HG03045 (cell line): Measurements from ENCODE around the gene CELSR2.
"Not testable (repeated sequence)": the region's sequence is repeated elsewhere in the genome, so short reads cannot be mapped to it uniquely, and the experiment has no call there.

Experiments
- ATAC-seq: cut with Tn5 transposase; IDR thresholded peaks from one replicate; pipeline ENCODE4 v1.9.1; 2021; ENCODE audit warnings: mild to moderate bottlenecking, moderate library complexity; ENCODE audit not compliant: unreplicated experiment

Gene CELSR2, protein sequence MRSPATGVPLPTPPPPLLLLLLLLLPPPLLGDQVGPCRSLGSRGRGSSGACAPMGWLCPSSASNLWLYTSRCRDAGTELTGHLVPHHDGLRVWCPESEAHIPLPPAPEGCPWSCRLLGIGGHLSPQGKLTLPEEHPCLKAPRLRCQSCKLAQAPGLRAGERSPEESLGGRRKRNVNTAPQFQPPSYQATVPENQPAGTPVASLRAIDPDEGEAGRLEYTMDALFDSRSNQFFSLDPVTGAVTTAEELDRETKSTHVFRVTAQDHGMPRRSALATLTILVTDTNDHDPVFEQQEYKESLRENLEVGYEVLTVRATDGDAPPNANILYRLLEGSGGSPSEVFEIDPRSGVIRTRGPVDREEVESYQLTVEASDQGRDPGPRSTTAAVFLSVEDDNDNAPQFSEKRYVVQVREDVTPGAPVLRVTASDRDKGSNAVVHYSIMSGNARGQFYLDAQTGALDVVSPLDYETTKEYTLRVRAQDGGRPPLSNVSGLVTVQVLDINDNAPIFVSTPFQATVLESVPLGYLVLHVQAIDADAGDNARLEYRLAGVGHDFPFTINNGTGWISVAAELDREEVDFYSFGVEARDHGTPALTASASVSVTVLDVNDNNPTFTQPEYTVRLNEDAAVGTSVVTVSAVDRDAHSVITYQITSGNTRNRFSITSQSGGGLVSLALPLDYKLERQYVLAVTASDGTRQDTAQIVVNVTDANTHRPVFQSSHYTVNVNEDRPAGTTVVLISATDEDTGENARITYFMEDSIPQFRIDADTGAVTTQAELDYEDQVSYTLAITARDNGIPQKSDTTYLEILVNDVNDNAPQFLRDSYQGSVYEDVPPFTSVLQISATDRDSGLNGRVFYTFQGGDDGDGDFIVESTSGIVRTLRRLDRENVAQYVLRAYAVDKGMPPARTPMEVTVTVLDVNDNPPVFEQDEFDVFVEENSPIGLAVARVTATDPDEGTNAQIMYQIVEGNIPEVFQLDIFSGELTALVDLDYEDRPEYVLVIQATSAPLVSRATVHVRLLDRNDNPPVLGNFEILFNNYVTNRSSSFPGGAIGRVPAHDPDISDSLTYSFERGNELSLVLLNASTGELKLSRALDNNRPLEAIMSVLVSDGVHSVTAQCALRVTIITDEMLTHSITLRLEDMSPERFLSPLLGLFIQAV (N-terminal part only)

GRCh38 chr1:109248797-109249629 lies at the start of gene CELSR2:
TSS of gene CELSR2 (plus strand) at chr1:109249539. CDS start at chr1:109250080, 541 bp downstream.
- ATAC-seq = peak; percentile 71

- ATAC-seq = no peak
Observed at GRCh38 chr1:109199710-109200109, 49.6 kb upstream of the CELSR2 start.

DNA sequence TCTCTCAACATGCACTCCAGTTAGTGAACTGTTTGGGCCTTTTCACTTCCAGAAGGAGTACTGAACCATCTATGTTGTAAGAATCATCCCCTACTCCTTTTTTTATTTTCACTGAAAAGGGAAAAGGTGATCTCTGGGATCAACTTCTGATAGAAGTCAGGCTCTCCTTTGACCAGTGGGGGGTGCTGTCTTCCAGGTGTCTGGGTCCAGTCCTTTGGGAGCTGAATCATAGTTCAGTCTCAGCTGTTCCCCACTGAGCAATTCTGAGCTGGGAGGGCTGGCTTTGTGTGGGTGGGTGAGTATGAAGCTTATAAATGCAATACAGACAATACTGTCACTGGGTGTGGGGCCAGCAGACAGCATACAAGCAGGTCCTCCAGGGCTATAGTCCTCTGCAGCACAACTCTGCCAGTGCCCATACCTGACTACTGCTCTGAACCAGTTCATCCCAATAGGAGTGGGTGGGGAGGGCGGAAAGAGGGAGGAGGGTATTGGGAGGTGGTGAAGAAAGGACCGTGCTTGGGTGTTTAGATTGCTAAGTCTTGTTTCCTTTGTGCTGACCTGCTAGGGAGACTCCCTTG lies 48.1 kb upstream of the CELSR2 start:
- no peak for ATAC-seq

- ATAC-seq = no peak
Observed at GRCh38 chr1:109204484-109204883, 44.9 kb upstream of the CELSR2 start.

- no peak for ATAC-seq
Observed at GRCh38 chr1:109206339-109206738, 43.0 kb upstream of the CELSR2 start.

DNA sequence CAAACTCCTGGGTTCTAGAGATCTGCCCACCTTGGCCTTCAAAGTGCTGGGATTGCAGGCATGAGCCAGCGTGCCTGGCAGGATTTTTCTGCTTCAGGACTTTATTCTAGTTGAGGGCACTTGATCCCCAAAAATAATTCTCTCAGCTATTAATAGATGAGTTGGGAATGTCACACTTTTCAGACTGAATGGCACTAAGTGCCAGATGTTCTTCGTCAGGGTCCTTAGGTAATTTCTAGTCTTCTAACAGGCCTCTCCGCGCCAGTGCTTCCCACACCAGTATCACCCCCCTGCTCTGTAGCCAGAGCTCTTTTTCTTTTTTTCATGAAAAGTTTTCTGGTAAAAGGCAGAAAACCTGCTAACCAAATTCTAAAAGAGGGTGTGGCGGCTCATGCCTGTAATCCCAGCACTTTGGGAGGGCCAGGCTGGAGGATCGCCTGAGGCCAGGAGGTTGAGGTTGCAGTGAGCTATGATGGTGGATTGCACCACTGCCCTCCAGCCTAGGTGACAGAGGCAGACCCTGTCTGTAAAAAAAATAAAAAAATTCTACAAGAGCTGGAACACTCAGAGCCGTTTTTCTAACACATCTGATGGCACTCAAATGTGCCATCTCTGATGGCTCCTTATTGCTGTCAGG lies 41.8 kb upstream of the CELSR2 start:
- no peak for ATAC-seq

DNA sequence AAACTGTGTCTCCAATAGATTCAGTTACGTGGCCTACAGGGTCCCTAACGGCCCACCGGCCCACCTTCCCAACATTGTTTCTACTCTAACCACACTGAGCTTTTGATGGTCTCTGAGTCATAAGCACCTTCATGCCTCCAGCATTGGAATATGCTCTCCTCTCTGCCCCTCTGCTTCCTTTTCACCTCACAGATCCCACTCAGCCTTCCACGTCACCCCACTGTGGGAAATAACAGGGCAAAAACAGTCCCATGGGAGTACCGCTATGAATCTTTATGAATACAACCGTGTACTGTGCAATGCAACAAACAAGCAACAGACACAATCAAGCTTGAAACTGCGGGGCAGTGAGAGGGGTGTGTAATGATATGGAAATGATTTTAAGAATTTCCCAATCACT lies 40.9 kb upstream of the CELSR2 start:
- ATAC-seq = no peak

DNA sequence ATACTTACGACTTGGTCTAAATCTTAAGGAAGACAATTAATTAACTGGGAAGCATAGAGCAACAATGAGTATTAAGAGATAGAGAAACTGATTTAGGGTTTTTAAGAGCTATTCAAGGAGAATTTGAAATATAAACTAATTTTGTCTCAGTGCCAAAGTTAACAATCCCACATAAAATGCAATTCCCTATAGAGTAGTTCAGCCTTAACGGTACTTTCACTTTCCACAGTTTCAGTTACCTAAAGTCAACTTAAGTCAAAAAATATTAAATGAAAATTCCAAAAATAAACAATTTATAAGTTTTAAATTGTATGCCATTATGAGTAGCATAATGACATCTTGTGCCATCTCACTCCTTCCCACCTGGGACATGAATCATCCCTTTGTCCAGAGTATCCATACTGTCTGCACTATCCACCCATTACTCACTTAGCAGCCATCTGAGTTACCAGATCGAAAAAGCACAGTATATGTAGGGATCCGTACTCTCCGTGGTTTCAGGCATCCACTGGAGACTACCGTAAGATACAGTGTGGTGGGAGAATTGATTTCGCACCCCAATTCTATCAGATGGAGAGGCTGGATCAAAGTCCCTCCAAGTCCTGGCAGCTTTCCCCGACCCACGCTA lies 40.4 kb upstream of the CELSR2 start:
- no peak for ATAC-seq

- no peak for ATAC-seq
Observed at GRCh38 chr1:109210058-109210457, 39.3 kb upstream of the CELSR2 start.

DNA sequence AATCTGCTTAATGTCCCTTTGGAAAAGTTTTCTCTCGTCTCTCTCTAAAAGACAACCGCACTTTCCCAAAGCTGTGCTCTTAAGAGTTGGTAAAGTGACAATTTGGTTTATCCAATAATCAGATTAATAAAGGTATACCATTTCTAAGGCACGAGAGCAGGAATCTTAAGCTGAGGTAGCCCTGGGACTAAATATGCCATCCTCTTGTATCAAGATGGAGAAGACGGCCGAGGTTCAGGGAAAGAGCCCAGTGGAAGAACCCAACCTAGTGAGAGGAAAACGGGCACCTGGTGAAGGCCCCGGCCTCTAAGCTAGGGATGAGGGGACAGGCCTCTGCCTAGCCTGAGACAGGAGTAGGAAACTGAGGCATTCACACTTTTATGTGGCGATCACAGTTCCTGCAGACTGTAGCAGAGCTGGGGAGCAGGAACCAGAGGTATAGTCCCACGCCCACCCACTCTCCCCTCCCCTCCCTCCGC lies 36.0 kb upstream of the CELSR2 start:
- ATAC-seq = no peak

DNA sequence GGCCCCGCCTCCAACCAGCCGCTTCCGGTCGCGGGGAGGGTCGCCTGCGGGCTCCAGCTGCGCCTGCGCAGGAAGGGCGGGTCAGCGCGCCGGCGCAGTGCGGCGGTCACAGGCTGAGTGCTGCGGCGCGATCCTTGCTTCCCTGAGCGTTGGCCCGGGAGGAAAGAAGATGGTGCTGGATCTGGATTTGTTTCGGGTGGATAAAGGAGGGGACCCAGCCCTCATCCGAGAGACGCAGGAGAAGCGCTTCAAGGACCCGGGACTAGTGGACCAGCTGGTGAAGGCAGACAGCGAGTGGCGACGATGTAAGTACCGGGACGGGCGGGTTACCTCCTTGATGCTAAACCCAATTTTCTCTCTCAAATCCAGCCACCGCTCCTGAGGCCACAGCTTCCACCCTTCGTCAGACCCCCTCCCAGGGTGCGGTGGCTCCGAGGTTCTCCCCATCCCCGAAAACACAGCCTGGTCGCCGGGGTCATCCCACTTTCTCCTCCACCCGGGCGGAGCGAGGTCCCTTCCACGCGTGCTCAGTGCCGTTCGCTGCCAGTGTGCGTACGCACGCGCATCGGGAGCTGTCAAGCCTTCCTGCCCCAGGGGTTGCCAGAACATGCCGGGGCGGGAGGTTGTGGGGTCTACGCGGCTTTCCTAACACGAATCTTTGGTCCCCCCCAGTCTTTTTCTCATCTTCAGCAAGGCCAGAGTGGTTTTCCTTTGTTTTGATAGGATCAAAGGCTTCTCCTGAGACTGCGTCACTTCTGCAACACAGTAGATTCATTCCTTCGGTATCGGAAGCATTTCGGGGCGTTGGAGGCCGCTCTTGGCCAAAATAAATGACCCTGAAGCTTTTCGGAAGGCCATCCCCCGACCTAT lies 35.3 kb upstream of the CELSR2 start, which contains the start of gene SARS1:
Gene SARS1, plus strand, starts transcription at position 95 of the 870 bp plus-strand sequence. Its CDS starts 75 bp downstream, at position 170.
- ATAC-seq = peak; percentile 83

- no peak for ATAC-seq
Observed at GRCh38 chr1:109214695-109215623, 34.4 kb upstream of the CELSR2 start.

DNA sequence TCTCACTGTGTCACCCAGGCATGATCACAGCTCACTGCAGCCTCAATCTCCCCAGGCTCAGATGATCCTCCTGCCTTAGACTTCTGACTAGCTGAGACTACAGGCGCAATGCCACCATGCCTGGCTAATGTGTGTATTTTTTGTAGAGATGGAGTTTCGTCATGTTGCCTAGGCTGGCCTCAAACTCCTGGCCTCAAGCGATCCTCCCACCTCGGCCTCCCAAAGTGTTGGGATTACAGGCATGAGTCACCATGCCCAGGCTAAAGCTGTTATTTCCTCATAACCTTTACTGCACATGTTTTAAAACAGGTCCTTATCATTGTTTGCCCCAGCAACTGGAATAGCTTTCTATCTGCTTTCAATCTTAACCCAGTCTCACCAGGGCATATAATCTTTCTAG lies 32.7 kb upstream of the CELSR2 start:
- no peak for ATAC-seq

GRCh38 chr1:109218516-109218915 lies 30.8 kb upstream of the CELSR2 start:
- ATAC-seq = no peak

- ATAC-seq = not testable (repeated sequence)
Observed at GRCh38 chr1:109221201-109221600, 28.1 kb upstream of the CELSR2 start.

DNA sequence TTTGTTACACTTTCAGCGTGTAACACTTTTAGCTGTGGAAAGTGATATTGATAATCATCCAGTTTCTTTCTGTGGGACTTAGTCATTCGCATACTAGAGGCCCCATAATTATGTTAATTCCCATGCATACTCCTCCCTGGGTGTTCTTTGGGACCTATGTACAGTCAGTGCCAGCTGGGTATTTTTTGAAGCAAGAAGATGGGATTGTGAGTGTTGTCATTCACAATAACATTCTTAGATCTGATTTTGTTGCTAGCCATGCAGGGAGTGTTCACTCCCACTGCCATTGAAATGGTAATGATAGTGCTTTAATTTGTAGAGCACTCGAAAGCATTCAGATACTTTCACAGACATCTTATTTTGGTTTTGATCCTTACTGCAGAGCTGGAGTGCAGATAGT lies 24.0 kb upstream of the CELSR2 start:
- no peak for ATAC-seq
